Bronchial epithelial cell (primary cell): ENCODE data around the gene SH2B3. TPM values are rescaled to one million over a fixed set of nuclear protein-coding genes. Genes with fewer than 3 reads are reported as not detected.

ENCODE experiments used
- DNase-seq: peaks from one replicate; pipeline ENCODE4 v3.0.0-alpha.2; 2010; ENCODE audit warnings: low read depth
- FAIRE-seq: peaks from 2 replicates; lab custom pipeline; 2011; peaks lifted over from hg19 to GRCh38; lab: Jason Lieb, UNC
- H3K27me3 ChIP-seq: 2 replicates; pipeline ENCODE4 v1.5.1; 2011; ENCODE audit warnings: low read length; ENCODE audit not compliant: control insufficient read depth, insufficient read depth
- H3K36me3 ChIP-seq: 2 replicates; pipeline ENCODE4 v1.5.1; 2011; ENCODE audit warnings: low read length; ENCODE audit not compliant: control insufficient read depth, insufficient read depth
- H3K4me3 ChIP-seq: 2 replicates; pipeline ENCODE4 v1.5.1; 2011; ENCODE audit warnings: mild to moderate bottlenecking, low read depth, low read length, control low read depth
- total RNA-seq: library from RNA; depleted of rRNA; stranded (reverse); fragments of >200 nt; gene quantifications from 2 replicates; pipeline ENCODE4 v1.2.1, GENCODE V29; 2014
- TF ChIP-seq, protein P1 (sequence below): IDR thresholded peaks from 2 replicates; pipeline ENCODE4 v1.5.1; 2011; ENCODE audit warnings: mild to moderate bottlenecking, moderate library complexity, low read length, control low read depth, inconsistent platforms; ENCODE audit not compliant: insufficient read depth, severe bottlenecking

SH2B3 gene
- total RNA-seq, 1 donor from 2014 or later: 2.4 TPM

DNA sequence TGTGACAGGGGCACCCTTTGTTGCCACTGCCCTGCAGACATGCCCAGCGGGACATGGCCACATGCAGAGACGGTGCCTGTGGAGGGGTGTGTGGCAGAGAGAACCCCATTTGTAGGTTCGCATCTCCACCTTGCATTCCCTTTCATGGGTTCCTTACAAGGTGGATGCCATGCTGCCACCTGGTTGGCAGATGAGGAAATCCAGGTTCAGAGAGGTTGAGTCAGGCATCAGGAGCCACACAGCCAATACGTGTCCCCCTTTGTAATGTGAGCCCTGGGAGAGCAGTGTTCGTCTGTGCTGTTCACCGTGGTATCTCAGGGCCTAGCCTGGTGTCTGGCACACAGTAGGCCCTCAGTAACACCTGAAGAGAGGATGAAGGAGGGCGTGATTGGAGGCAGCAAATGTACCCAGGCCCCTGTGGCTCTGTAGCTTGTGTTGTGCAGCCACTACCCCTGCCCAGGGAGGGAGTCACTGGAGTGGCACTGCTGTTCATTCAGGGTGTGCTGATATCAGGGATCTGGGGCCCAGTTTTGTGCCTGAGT, 9.1 kb downstream of the SH2B3 start:
- DNase-seq: no peak
- no peak overlapping the region for H3K4me3 ChIP-seq
- FAIRE-seq: peak; percentile 32
- no peaks in the 10 kb centered on the region for H3K27me3 ChIP-seq
- TF ChIP-seq, protein P1, sequence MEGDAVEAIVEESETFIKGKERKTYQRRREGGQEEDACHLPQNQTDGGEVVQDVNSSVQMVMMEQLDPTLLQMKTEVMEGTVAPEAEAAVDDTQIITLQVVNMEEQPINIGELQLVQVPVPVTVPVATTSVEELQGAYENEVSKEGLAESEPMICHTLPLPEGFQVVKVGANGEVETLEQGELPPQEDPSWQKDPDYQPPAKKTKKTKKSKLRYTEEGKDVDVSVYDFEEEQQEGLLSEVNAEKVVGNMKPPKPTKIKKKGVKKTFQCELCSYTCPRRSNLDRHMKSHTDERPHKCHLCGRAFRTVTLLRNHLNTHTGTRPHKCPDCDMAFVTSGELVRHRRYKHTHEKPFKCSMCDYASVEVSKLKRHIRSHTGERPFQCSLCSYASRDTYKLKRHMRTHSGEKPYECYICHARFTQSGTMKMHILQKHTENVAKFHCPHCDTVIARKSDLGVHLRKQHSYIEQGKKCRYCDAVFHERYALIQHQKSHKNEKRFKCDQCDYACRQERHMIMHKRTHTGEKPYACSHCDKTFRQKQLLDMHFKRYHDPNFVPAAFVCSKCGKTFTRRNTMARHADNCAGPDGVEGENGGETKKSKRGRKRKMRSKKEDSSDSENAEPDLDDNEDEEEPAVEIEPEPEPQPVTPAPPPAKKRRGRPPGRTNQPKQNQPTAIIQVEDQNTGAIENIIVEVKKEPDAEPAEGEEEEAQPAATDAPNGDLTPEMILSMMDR: no peak
- peaks cover 1% of the 10 kb centered on the region for H3K36me3 ChIP-seq

DNA sequence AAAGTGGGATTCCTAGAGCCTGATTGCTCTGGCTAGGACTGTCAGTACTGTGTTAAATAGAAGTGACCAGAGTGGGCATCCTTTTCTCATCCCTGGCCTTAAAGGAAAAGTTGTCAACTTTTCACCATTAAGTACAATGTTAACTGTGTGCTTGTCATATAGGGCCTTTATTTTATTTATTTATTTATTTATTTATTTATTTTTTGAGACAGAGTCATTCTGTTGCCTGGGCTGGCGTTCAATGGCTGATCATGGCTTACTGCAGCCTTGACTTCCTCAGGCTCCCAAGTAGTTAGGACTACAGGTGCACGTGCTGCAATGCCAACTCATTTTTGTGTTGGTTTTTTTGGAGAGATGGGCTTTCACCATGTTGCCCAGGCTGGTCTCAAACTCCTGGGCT, 11.6 kb downstream of the SH2B3 start:
- no peak for DNase-seq
- no peak for FAIRE-seq

DNA sequence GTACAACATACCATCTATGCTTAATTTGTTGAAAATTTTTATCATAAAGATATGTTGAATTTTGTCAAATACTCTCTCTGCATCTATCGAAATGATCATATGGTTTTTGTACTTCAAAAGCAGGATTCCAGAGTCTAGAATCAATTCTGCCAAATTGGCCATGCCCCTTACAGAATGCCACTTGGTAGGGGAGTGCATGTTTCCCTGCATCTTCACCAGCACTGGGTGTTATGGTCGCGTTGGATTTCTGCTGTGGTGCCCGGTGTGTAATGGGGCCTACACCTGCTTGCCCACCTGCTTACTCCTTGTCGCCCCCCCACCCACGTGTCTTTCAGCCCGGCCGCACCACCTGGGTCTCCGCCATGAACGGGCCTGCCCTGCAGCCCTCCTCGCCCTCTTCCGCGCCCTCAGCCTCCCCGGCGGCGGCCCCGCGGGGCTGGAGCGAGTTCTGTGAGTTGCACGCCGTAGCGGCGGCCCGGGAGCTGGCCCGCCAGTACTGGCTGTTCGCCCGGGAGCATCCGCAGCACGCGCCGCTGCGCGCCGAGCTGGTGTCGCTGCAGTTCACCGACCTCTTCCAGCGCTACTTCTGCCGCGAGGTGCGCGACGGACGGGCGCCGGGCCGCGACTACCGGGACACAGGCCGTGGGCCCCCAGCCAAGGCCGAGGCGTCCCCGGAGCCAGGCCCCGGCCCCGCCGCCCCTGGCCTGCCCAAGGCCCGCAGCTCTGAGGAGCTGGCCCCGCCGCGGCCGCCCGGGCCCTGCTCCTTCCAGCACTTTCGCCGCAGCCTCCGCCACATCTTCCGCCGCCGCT, 12.3 kb downstream of the SH2B3 start:
- Histone ChIP-seq H3K27me3 (no peaks in the 10 kb centered on the region), H3K36me3 (no peaks in the 10 kb centered on the region), H3K4me3 (no peak overlapping the region)
- FAIRE-seq (no peak), DNase-seq (no peak)
- TF ChIP-seq, protein P1: no peak

More for the DNA sequence above, 11.6 kb downstream of the SH2B3 start:
- TF ChIP-seq, protein P1: no peak
- Histone ChIP-seq H3K4me3 (no peak overlapping the region), H3K36me3 (no peaks in the 10 kb centered on the region), H3K27me3 (no peaks in the 10 kb centered on the region)

DNA sequence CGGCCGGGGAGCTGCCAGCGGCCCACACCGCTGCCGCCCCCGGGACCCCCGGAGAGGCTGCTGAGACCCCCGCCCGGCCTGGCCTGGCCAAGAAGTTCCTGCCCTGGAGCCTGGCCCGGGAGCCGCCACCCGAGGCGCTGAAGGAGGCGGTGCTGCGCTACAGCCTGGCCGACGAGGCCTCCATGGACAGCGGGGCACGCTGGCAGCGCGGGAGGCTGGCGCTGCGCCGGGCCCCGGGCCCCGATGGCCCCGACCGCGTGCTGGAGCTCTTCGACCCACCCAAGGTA, 12.8 kb downstream of the SH2B3 start:
- no peak for FAIRE-seq
- no peaks in the 10 kb centered on the region for H3K27me3 ChIP-seq
- H3K4me3 ChIP-seq: no peak overlapping the region
- H3K36me3 ChIP-seq: no peaks in the 10 kb centered on the region
- TF ChIP-seq, protein P1: no peak
- no peak for DNase-seq

DNA sequence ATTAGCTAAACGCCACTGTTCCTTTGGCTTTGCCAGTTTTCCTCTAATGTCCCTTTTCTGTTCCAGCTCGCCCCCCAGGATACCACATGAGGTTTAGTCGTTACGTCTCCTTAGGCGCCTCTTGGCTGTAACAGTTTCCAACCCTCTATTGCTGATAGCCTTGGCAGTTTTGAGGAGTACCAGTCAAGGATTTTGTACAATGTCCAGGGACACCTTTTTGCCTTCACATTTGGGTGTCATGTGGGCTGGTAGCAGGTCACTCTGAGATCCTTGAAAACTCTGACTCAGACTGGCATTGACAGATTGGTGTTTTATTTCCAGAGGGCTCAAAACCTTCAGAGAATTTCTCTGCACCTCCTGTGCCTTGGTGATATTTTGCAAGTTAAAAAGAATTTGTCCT, 14.1 kb downstream of the SH2B3 start:
- DNase-seq (no peak), FAIRE-seq (no peak)
- H3K4me3 ChIP-seq: no peak overlapping the region
- TF ChIP-seq, protein P1: no peak
- no peaks in the 10 kb centered on the region for H3K36me3 ChIP-seq
- H3K27me3 ChIP-seq: no peaks in the 10 kb centered on the region
